ENCODE data around the gene MRPL58.
"Not testable (repeated sequence)": the region's sequence is repeated elsewhere in the genome, so short reads cannot be mapped to it uniquely, and the experiment has no call there.

MRPL58 gene

GRCh38 chr17:75012346-75013091 is at the start of gene MRPL58:
TSS of gene MRPL58 (plus strand) at chr17:75012670. CDS start at chr17:75012687, 17 bp downstream.
- peak; percentile 70 for DNase-seq (ENCODE audit: low read depth)

DNA sequence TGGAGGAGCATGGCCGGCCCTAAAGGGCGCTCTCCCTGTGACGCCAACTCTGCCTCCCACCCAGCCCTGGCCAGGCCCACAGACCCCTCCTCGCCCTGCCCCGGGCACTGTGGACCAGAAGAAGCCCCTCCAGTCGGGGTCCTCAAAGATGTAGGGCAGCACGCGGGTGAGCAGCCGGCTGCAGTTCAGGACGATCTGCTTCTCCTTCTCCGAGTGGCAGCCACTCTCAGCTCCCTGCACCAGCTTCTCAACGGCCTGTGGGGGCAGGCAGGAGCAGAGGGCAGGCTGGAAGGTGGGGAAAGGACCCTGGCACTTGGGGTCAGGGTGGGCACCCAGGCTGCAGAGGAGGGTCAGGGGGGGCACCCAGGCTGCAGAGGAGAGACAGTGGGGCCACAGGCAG is 48.8 kb upstream of the MRPL58 start:
- DNase-seq (ENCODE audit: low read depth), result no peak

- DNase-seq (ENCODE audit: low read depth), result no peak
These were observed 48.2 kb upstream of the MRPL58 start for GRCh38 chr17:74964246-74964761.

DNA sequence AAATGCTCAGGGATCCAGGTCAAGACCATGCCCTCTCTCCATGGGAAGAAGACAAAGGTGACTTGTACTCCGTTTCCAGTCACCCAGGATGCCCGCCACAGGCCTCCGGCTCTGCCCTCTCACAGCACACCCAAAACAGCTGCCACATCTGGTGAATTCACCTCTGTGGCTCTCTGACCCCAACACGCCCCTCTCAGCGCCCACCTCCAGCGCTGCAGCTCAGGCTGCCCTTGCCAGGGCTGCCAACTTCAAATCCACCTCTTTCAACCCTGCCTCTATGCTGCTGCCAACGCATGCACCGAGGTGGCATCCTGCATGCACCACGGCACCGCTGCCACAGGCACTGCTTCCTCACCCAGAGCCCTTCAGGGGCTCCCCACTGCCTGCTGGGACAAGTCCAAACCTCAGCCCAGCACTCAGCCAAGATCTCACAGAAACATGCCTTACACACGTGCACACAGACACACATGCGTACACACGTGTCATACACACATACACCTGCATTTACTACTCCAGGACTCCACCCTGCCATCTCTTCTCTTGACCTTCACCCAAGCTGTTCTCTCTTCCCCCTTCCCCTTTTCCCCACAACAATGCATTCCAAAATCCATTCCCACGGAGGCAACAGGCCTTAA is 47.4 kb upstream of the MRPL58 start:
- no peak for DNase-seq (ENCODE audit: low read depth)

DNA sequence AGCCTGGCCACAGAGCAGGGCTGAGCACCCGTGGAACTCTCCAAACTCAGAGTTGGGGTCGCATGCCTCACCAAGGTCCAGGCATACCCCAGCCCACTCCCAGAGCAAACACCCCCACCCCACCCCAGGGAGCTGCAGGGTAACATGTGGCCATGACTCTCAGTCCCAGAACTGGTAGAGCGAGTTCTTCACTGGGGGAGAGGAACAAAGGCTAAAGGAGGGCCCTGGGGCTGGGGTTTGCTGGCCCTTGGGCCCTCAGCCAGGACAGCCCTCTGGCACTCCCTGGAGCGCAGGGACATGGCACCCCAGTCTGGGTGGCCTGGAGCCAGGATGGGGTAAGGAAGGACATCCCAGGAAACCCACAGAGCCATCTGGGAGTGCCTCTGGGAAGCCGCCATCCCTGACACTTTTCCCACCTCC is 44.1 kb upstream of the MRPL58 start:
- DNase-seq (ENCODE audit: low read depth), result no peak

- not testable (repeated sequence) for DNase-seq (ENCODE audit: low read depth)
These were observed 43.0 kb upstream of the MRPL58 start for GRCh38 chr17:74969501-74969900.

- no peak for DNase-seq (ENCODE audit: low read depth)
These were observed 42.1 kb upstream of the MRPL58 start for GRCh38 chr17:74970395-74970794.

DNA sequence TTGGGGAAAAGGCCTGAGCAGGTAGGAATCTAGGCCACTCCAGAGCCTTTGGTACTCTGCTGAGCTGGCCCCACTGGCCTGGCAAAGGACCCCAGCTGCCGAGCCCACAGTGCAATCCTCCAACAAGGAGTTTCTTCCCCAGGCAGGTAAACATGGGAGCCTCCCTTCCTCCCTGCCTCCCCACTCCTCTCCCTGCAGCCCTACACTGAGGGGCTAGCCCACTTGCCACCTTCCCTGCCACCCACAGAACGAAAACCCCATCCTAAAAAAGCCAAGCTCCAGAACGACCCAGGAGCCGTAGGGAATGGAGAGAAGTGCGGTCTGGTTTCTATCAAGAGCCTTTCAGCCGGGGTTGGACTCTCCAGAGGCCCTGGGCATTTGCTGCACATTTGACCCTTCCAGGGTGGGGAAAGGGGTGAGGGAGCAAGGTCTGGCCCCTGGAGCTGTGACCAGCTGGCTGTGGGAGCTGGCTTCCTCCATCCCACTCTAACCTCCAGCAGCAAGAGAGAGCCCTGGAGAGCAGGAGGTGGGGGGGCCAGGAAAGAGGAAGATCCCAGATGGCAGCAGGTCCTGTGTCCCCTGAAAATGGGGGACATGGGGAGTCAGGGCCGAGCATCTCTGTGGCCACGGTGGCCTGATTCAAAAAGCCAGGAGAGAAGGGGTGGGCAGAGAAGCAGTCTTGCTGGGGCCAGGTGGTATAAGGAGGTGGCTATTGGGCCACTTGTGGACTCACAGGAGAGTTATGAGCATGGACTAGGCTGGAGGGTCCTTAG is 41.2 kb upstream of the MRPL58 start:
- no peak for DNase-seq (ENCODE audit: low read depth)

DNA sequence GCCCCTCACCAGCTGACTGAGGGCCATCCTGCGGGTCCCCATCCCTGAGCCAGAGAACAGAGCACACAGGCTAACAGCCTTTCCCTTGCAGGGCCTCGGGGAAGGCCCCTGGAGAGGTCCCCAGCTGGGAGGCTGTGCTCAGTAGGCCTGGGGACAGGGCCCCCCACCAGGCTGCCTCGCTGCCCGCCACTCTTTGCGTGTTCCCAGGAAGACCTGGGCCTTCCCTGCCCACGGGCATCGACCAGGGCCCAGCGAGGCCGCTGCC is 40.7 kb upstream of the MRPL58 start:
- no peak for DNase-seq (ENCODE audit: low read depth)

GRCh38 chr17:74972107-74972972 is 40.1 kb upstream of the MRPL58 start, which contains the start of gene HID1:
TSS of gene HID1 (minus strand) at chr17:74972759. CDS start at chr17:74972656, 103 bp downstream.
- DNase-seq (ENCODE audit: low read depth), result peak; percentile 72

- DNase-seq (ENCODE audit: low read depth), result no peak
These were observed 39.5 kb upstream of the MRPL58 start for GRCh38 chr17:74972973-74973328.

- DNase-seq (ENCODE audit: low read depth), result no peak
These were observed 36.5 kb upstream of the MRPL58 start for GRCh38 chr17:74975943-74976342.

GRCh38 chr17:74977802-74978201 is 34.7 kb upstream of the MRPL58 start:
- no peak for DNase-seq (ENCODE audit: low read depth)

- DNase-seq (ENCODE audit: low read depth), result no peak
These were observed 34.2 kb upstream of the MRPL58 start for GRCh38 chr17:74978240-74978639.

DNA sequence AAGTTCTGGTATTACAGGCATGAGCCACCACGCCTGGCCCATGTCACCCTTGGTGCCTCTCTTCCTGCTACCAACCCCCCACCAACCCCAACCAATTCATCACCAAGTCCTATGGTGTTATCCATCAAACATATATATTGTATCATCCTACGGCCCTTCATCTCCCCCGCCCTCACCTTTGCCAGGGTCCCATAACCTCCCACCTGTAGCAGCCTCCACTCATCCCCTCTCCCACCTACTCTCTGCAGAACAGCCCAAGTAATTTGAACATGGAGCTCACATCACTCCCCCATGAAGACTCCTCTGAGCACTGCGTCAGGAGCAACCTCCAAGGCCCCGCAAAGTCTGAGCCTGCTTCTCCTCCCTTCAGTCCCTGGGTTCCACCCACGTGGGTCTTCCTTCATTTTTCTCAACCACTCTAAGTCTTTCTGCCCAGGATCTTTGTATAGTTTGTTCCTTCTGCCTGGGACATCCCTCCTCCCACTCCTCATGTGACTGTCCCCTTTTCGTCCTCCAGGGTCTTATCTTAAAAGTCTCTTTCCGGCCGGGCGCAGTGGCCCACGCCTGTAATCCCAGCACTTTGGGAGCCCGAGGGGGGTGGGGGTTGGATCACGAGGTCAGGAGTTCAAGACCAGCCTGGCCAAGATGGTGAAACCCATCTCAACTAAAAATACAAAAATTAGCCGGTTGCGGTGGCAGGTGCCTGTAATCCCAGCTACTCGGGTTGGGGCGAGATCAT is 32.9 kb upstream of the MRPL58 start:
- DNase-seq (ENCODE audit: low read depth), result no peak

DNA sequence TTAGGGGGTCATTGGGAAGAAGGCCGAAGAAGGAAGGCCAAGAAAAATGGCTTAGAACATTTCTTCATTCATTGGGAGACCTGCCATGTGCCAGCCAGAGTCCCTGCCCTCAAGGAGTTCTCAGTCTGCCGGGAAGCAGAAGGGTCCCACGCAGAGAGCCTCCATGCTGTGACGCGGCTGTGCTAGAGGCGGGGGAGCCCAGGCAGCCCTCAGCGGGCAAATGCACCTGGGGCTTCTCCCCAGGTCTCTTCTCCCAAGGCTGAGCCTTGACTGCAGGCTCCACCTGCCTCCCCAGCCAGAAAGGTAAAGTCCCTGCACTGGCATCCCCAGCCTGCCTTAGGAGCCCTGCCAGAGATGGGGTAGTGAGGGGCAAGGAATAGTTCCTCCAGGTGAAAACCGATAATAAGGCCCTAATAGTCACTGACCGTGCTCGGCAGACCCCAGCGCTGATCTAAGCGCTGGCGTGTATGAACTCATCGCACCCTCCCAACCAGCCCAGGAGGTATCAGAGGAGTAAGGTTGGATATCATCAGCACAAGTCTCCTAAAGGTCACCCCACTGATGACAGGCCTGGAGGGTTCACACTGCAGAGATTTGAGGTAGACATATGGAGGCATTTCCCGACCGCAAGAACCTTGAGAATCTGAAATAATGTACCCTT is 31.0 kb upstream of the MRPL58 start:
- no peak for DNase-seq (ENCODE audit: low read depth)

DNA sequence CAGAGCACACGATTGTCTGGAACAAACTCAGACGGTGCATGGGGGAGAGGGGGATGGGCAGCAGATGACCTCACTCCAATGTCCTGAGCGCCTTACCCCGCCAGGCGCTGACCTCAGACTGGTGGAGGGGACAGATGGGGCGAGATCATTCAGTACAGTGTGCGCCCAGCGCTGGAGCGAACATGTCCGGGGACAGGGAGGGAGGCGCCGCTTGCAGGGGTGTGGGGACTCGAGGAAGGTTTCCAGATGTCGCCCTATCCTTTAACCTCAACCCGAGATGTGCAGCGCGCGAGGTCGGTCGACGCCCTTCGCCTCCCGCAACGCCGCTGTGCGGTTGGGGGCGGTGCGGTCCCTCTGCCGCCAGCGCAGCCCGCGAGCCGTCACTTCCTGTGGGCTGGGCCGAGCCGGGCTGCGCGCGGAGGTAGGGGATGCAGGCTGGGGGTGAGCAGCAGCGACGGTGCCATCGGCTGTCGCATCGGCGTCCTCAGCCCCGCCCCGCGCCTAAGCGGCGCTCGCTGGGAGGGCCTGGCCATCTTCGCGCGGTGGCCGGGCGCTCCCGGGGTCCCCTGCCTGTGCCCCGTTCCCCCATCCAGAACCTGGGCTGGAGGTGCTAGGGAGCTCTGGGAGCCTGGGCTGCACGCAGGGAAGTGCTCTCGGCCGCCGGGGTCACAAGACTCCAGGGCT is 30.3 kb upstream of the MRPL58 start:
- peak; percentile 68 for DNase-seq (ENCODE audit: low read depth)

DNA sequence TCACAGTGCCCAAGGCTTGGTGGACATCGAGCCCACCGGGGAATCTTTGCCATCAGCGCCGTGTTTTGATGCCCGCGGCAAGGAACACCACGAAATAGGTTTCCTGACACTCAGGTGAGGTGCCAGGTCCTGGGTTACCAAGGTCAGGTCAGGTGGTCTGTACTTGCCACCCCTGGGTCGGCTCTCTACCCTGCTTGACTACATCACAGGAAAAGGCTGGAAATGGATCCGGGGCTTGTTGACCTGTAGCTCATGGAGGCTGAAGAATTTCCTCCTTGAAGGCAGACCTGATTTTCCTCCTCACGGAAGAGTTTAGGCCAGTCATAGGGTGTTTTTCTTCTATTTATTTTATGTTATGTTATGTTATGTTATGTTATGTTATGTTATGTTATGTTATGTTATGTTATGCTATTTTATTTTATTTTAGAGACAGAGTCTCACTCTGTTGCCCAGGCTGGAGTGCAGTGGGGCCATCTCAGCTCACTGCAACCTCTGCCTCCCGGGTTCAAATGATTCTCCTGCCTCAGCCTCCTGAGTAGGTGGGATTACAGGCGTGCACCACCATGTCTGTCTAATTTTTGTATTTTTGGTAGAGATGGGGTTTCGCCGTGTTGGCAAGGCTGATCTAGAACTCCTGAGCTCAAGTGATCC is 29.7 kb upstream of the MRPL58 start:
- not testable (repeated sequence) for DNase-seq (ENCODE audit: low read depth)

- DNase-seq (ENCODE audit: low read depth), result no peak
These were observed 26.3 kb upstream of the MRPL58 start for GRCh38 chr17:74986206-74986576.
